DMS 273 (cell line): ENCODE measurements around the gene SCN3A.

Experiments used
- DNase-seq: peaks from one replicate; lab custom pipeline; 2025; ENCODE audit not compliant: unreplicated experiment; lab: John Stamatoyannopoulos, UW

The SCN3A gene

GRCh38 chr2:165113414-165113813, 90.4 kb downstream of the SCN3A start:
- DNase-seq = peak; percentile 63

- DNase-seq = no peak
These were observed 91.1 kb downstream of the SCN3A start for GRCh38 chr2:165112789-165113188.

- DNase-seq = peak; percentile 10
These were observed 91.7 kb downstream of the SCN3A start for GRCh38 chr2:165112133-165112573.

- DNase-seq = no peak
These were observed 93.5 kb downstream of the SCN3A start for GRCh38 chr2:165110394-165110793.

GRCh38 chr2:165109915-165110314, 93.9 kb downstream of the SCN3A start:
- no peak for DNase-seq

GRCh38 chr2:165105926-165106325, 97.9 kb downstream of the SCN3A start:
- DNase-seq = no peak

GRCh38 chr2:165087933-165088901, 115.6 kb downstream of the SCN3A start:
- no peak for DNase-seq

- no peak for DNase-seq
These were observed 117.5 kb downstream of the SCN3A start for GRCh38 chr2:165086337-165086736.

GRCh38 chr2:165083326-165083725, 120.5 kb downstream of the SCN3A start:
- DNase-seq = no peak

- DNase-seq = peak; percentile 10
These were observed 121.4 kb downstream of the SCN3A start for GRCh38 chr2:165082479-165082878.

- DNase-seq = no peak
These were observed 122.6 kb downstream of the SCN3A start for GRCh38 chr2:165081276-165081675.

GRCh38 chr2:165079432-165079831, 124.4 kb downstream of the SCN3A start:
- DNase-seq = no peak

- no peak for DNase-seq
These were observed 124.9 kb downstream of the SCN3A start for GRCh38 chr2:165078913-165079312.

- DNase-seq = no peak
These were observed 129.0 kb downstream of the SCN3A start for GRCh38 chr2:165074884-165075283.

GRCh38 chr2:165074323-165074722, 129.5 kb downstream of the SCN3A start:
- no peak for DNase-seq

GRCh38 chr2:165070076-165070475, 133.8 kb downstream of the SCN3A start:
- DNase-seq = no peak

- no peak for DNase-seq
These were observed 134.7 kb downstream of the SCN3A start for GRCh38 chr2:165069151-165069550.

- no peak for DNase-seq
These were observed 135.4 kb downstream of the SCN3A start for GRCh38 chr2:165068487-165068757.

GRCh38 chr2:165067643-165068486, 136.0 kb downstream of the SCN3A start:
- DNase-seq = peak; percentile 96

- no peak for DNase-seq
These were observed 139.1 kb downstream of the SCN3A start for GRCh38 chr2:165064743-165065142.

GRCh38 chr2:165060411-165060810, 143.4 kb downstream of the SCN3A start:
- no peak for DNase-seq
